Stimulated activated CD8-positive, alpha-beta memory T cell treated with anti-CD3 and anti-CD28 coated beads, Interleukin-15, amount 100 ng/mL, for 48 hours (primary cell): Measurements from ENCODE around the gene SCARB2.

Experiments used
- DNase-seq, 2 donors: peaks; one replicate each; pipeline ENCODE4 v3.0.0-alpha.2; 2020; ENCODE audit warnings: low read depth in 2 of 2

Gene SCARB2

GRCh38 chr4:76226418-76226817 lies 12.8 kb upstream of the SCARB2 start:
- DNase-seq = no peak

- no peak for DNase-seq
These were observed 10.5 kb upstream of the SCARB2 start for GRCh38 chr4:76224171-76224570.

GRCh38 chr4:76219299-76220055 lies 5.9 kb upstream of the SCARB2 start:
- no peak for DNase-seq

DNA sequence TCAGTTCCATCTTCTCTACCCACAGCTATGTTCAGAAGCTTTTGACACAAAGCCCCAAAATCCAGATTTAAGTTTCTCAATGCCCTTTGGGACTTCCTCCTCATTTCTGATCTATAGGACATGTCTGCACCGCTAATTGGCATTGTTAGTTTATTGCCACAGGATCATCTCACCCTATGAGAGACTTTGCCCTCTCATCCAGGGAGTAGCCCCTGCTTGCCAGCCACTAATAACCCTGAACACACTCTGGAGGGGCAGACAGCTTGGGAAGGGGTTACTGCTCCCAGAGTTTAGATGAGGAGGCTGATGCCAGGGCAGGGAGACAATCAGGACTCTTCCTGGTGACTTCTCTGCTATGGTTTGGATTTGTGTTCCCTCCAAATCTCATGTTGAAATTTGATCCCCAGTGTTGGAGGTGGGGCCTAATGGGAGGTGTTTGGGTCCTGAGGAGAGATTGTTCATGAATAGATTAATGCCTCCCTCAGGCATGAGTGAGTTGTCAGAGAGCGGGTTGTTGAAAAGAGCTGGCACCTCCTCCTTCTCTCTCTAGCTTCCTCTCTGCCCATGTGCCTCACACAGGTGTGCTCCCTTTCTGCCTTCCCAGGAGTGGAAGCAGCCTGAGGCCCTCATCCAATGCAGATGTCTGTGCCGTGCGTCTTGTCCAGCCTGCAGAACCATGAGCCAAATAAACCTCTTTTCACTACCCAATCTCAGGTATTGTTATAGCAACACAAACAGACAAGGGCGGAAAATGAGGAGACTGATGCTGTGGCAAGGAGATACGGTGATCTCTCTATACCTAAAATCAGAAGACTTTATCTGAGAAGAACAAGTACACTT lies 3.6 kb upstream of the SCARB2 start:
- no peak for DNase-seq

DNA sequence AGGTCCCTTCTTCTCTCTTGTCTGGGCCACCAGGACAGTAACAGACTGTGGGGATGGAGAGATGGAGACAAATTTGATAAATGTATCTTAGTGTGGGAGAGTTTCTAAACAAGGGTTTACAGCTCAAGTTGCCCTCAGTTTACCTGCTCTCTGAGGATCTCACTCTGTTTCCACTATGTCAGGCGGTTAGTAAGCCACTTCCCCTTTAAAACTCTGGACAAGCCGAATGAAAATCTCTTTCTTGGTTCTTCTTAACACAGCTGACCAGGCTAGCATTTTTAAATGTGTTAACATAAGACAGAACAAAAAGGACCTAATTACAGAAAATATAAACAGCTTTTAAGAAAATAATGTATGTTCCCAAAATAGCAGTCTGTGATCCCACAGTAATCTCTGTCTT lies 2.9 kb upstream of the SCARB2 start:
- no peak for DNase-seq

DNA sequence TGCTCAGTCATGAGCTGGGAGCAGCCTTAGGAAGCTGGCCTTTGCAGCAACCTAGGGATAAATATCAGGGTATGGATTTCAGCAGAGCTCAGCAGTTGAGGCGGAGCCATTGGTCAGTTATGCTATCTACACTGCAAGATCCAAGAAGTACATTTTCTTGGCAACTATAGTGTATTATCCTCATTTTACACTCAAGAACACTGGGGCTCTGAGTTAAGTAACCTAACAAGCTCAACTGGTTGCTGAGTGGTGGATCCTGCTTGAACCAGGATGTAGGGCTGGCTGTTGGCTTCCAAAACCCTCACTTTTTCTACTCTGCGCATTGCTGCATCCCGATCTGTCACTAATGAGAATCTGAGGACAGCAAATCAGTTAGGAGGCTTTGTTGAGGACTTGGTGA lies 1.5 kb upstream of the SCARB2 start:
- no peak for DNase-seq

DNA sequence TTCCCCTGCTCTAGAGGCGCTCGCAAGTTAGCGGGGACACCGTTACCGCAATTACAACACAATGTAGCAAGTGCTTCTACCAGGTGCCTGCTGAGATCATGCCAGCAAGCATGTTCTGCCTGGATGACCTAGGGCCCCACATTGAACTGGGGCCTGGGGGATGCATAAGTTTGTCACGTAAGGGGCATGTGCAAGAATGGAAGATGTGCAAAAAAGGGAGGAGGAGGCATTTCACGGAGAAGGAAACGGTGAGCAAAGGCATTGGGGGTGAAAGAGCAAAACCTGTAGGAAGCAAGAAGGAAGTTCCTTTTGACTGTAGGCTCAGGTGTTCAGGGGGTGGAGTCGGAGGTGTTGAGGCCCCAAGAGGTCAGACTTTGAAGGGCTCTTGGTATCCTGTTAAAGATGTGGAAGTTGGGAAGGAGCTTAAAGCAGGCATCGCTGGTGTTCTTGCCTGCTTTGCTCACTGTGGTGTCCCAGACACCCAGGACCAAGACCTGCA lies 602 bp upstream of the SCARB2 start:
- DNase-seq = no peak

GRCh38 chr4:76212851-76213414 lies 691 bp downstream of the SCARB2 start:
- peak in 1 of 2 donors; percentile 13 for DNase-seq

DNA sequence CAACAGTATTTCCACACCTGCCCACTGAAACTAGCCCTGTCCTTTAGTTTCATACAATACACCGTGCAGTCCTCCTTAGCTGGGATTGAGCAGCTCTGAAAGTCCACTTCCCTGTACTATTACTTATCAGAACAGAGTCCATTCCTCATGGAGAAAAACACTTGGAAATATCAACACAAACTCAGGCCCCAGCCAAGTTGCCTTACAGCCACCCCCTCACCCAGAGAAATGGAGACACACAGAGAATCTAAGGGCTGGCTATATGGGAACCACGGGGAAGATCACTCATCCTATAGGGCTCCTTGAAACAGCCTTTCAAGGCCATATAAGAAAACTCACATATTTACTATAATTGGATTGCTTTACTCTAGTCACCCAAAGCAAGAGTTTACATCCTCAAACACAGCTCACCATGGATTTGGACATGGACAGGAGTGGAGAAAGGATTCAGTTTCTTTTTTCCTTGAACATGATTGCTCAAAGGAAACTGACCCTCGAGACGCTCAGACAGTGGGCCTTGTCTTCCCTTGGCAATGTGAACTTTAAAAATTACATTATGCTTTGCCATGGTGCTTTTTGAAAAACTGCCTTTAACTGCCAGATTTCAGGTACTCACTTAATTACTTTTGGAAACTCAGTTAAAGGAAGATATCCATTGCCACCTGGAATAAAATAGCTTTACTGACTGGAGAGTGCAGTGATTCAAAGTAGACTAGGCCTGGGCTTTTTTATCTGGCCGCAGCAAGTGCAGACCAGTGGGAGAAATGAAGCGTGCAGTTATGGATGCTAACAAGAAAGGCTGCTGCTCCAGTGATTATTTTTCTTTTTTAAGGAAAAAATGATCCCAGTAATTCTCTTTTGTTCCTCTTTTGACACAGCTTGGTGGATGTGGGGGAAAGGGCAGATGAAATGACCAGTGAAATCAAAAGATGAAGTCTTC lies 1.6 kb downstream of the SCARB2 start:
- DNase-seq = no peak

DNA sequence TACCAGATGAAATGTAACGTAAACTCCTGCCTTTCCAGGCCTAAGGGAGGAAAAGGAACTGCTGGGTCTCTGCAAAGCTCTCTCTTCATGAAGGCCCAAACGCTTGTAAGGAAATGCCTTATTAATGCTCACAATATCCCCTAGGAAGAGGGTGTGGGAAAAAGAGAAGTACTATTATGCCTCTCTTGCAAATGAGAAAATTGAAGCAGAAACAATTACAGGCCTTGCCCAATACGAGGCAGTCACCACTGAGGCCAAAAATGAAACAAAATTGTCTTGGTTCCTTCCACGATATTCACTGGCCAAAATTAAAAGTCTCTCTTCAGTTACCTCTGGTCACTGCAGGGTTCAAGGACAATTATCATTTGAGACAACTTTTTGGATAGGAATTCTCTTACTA lies 3.2 kb downstream of the SCARB2 start:
- DNase-seq = no peak

DNA sequence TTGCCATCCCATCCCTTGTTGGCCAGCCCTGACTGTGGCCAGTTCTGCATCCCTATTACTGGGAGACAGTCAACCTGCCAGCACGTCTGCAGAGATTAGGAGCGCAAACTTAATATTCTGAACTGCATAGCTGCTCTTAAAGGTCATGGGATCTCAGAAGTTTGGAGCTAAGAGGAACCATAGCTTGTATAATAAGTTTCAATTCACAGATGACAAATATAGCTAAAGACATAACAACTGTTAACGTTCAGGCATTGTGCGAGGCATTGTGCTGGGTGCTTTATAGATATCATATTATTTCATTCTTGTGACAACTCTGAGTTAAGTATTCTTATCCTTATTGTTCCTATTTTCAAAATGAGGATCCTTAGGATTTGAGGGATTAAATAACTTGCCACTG lies 3.7 kb downstream of the SCARB2 start:
- no peak for DNase-seq

DNA sequence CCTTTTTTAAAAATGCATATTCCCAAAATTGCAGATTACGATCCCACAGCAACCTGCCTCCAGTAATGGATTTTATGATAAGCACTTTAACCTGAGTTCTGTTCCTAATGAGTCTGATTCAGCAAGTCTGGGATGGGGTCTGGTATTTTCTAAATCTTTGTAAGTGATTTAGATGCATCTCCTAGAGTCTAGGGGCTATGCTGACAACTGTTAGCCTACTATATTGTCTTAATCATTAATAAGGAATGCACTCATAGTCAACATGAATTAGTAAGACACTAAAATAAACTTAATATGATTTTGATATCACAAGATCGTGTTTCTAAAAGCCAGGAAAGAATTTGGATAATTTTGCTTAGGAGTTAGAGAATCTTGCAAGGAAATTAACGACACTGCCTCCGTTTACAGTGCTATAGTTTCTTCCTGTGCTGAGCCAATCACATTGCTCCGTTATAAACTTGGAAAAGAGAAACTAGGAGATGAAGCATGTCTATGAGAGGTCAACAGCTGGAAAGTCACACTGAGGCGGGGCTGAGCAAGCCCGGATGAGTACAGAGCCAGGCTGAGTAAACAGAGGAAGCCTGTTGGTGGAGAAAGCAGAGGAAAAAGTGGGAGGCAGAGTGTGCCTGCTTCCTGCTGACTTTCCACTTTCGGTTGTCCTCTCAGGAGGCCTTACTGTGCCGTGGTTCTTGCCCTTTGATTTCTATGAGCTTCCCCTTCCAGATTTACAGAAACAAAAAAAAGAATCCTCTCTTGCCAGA lies 5.4 kb downstream of the SCARB2 start:
- no peak for DNase-seq

DNA sequence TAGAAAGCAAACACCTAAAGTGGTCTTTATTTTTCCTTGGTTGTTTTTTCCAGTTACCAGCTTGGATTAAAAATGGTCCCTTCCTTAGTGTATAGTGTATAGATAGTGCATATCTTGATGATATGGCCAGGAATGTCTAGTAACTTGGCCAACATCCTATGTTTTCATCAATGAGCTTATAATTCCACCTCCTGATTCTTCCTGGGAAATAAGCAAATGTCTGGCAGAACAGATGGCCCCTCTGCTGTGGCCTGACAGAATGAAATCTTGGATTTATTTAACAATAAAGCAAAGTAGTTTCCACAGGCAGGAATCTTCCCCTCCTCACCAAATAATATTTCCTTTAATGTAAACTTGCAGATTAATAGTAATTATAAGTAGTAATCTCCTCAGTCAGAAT lies 6.1 kb downstream of the SCARB2 start:
- no peak for DNase-seq

DNA sequence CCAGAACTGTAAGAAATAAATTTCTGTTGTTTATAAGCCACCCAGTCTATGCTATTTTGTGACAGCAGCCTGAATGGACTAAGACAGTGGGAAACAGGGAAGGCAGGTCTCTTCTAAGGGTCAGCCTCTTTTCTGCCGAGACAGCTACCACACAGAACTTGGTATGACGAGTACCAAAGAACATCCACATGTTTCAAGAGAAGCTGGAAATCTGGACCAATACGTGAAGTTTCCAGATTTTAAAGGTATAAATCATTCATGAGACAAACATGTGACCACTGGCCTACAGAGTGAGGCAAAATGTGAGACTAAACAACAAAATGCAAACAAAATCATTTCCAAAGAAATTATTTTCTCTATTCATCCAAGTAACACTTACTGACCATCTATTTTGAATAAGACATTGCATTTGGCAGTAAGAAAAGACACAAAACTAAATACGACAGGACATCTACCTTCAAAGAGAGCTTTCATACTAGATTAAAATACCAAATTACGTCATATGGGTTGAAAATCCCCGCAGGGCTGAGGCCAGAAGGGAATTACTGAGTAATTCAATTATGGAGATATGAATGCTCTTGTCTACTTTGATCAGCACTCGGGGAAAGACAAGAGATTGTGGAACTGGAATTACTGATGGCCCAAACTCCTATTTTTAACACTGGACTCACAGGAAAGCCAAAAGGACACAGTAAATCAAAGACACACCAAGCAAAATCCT lies 7.2 kb downstream of the SCARB2 start:
- no peak for DNase-seq

GRCh38 chr4:76205476-76205875 lies 8.1 kb downstream of the SCARB2 start:
- no peak for DNase-seq

GRCh38 chr4:76204936-76205335 lies 8.7 kb downstream of the SCARB2 start:
- no peak for DNase-seq

DNA sequence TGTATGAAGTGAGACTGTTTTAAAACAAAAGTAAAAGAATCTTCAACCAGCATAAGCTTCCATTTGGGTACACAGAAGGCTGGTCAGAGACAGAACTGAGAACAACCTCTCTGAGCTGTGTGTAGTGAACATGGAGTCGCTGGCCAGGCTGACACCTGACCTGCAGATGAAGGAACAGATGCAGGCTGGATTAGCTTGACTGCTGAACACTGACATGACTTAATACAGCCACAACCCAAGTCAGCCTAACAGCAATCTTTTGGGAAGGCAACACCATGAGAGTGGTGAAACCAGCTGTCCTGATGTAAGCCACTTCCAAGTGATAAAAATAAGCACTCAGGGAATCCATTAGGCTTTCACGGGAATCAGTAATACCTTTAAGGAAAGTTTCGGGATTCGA lies 10.1 kb downstream of the SCARB2 start:
- no peak for DNase-seq

DNA sequence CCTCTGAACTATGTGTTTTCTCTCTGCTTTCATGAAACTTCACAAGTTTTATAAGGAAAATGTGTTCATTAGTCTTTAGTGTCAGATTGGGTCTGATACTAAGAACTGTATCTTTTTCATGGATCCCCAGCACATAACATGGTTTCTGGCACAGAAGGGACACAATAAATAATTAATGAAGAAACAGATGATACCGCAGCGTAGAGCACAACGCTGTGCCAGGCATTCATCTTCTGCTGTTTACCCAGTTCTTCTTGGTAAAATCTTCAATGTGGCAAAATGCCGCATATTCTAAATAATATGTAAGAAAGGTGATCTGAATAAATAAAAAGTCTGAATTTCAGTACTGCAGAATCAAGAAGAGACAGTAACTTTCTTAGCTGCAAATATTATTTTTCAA lies 12.3 kb downstream of the SCARB2 start:
- no peak for DNase-seq

DNA sequence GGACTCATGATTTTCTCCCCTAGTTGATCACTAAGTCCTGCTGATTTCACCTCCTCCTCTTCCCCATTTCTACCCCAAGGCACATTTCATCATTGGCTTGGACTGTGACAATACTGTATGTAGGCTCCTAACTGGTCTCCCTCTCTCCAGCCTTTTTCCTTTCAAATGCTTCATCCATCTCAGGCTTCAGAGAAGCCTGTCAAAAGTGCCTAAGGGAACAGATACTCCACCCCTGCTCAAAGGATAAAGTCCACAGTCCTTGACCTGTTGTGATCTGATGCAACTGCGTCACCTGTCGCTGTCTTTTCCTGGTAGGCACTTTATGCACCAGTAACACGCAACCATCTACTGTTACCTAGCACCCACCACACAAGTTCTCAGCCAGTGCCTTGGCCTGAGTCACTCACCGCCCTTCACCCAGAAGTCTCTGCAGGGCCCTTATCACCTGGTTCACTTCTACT lies 12.8 kb downstream of the SCARB2 start:
- DNase-seq = no peak

- DNase-seq = no peak
These were observed 13.9 kb downstream of the SCARB2 start for GRCh38 chr4:76199664-76200211.
